IMR-90 (cell line): ENCODE results near the gene CYB5B.

Source experiments
- CTCF ChIP-seq: conservative IDR thresholded peaks from 2 replicates; pipeline ENCODE4 v1.5.1; 2012; ENCODE audit warnings: mild to moderate bottlenecking, low read depth, low read length, improper control_type of control experiment
- MAZ ChIP-seq: IDR thresholded peaks from 2 replicates; pipeline ENCODE4 v1.6.1; 2012; ENCODE audit warnings: low read depth, mild to moderate bottlenecking, low read length, improper control_type of control experiment, moderate library complexity, borderline replicate concordance
- POLR2A ChIP-seq: IDR thresholded peaks from 2 replicates; pipeline ENCODE4 v1.6.1; 2012; ENCODE audit warnings: mild to moderate bottlenecking, low read depth, low read length

GRCh38 chr16:69402439-69402838 lies 22.0 kb upstream of the CYB5B start:
- TF ChIP-seq MAZ (no peak), CTCF (no peak), POLR2A (no peak)
